Sciatic nerve (tissue), 2 donors: ENCODE data around the gene ZMAT3. TPM values are rescaled to one million over a fixed set of nuclear protein-coding genes. Genes with fewer than 3 reads are reported as not detected.

Source experiments
- ATAC-seq: fragments of 200-7000 bp; cut with Tn5 transposase; one replicate; pipeline ENCODE4 v1.9.1; 2020; ENCODE audit warnings: mild to moderate bottlenecking, moderate library complexity
- DNase-seq: peaks from one replicate; pipeline ENCODE4 v3.0.0-alpha.2; 2020; ENCODE audit warnings: low spot score
- intact Hi-C: fragments of 100-400 bp; cut with DNase I; formaldehyde crosslinking; loops from one replicate; pipeline ENCODE4 v1.14.2; 2022
- total RNA-seq: library from RNA; stranded (reverse); fragmentation: NEBNext Ultra II Directional; extraction: Animal tissue kit (Norgen Biotek cat#: 25700); gene quantifications from one replicate; pipeline ENCODE4 v1.2.1, GENCODE V29; 2021
- donor health status: DM: no; HTN: no; CAD: no.
- donor health status: DM: no; HTN: no; CAD: no.

ZMAT3 gene
- total RNA-seq, 1 donor from 2014 or later: 19.9 TPM

DNA sequence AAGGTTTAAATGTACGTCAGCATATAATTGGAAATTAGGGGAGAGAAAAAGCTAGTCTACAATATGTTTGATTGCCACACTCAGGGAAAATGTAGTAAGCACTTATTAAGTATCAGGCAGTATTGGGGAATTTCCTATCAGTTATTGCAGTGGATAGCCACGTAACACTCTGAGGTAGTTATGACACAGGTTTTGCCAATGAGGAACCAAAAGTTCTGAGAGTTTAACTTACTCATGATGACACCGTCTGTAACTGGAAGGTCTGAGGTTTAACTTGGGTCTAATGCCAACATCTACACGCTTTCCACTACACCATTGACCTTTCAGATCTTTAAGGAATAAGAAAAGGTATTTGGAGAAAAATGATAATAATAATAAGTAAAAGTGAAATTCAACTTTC is 89.5 kb downstream of the ZMAT3 start:
- intact Hi-C loops: no loop called here
- DNase-seq: no peak
- ATAC-seq: no peak

- DNase-seq (no peak), ATAC-seq (no peak)
- intact Hi-C loops: no loop called here
These were observed 96.3 kb downstream of the ZMAT3 start for GRCh38 chr3:178975320-178975719.

GRCh38 chr3:178971614-178972013 is 100.0 kb downstream of the ZMAT3 start:
- ATAC-seq: no peak
- intact Hi-C loops: no loop called here
- DNase-seq: no peak

DNA sequence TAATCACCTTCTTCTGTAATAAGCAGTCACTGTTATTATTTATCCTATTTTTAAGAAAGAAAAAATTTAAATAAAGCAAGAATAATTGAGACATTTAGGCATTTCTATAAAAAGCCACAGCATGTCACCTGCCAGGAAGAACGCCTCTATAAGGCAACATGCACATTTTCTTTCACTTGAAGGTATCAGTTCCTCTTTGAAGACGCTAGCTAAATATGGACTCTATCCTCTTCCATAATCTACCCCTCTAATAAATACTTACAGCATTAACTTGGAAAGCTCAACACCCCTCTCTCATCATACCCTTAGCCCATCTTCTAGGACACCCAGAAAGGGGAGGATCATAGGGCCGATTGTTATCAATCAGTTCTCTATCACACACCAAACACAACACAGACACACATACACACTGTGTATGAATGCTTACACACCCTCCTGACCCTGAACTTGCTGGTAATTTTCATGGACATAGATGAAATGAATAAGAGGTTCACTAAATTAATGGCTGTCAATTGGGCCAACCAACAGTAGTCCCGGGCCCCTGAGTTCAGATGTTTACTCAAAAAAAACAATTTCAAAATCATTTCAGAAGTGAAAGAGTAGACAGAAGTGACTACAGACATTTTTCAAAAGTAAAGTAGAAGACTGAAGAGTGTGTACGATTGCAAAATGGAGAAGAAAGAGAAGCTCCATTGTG is 102.5 kb downstream of the ZMAT3 start:
- intact Hi-C loops: no loop called here
- ATAC-seq: no peak
- no peak for DNase-seq

Other genes with a start within 250 kb of the ZMAT3 start
- 41.0 TPM for gene PIK3CA, start 76.5 kb upstream of the ZMAT3 start, total RNA-seq
- 3.8 TPM for gene KCNMB3, start 179.3 kb upstream of the ZMAT3 start, total RNA-seq